NCI-H128 (cell line): ENCODE data around the gene IKZF1.

Experiments used
- DNase-seq: peaks from one replicate; lab custom pipeline; 2025; ENCODE audit not compliant: unreplicated experiment; lab: John Stamatoyannopoulos, UW

IKZF1 gene

GRCh38 chr7:50304129-50304910 is at the start of gene IKZF1:
Gene IKZF1, plus strand, starts transcription at chr7:50304716. Its CDS starts 14,346 bp downstream, at chr7:50319062.
- DNase-seq = no peak

- no peak for DNase-seq
Measured at GRCh38 chr7:50261593-50261992, 42.9 kb upstream of the IKZF1 start.

- no peak for DNase-seq
Measured at GRCh38 chr7:50262446-50262845, 42.1 kb upstream of the IKZF1 start.

- no peak for DNase-seq
Measured at GRCh38 chr7:50262916-50263690, 41.4 kb upstream of the IKZF1 start.

GRCh38 chr7:50264908-50265307 is 39.6 kb upstream of the IKZF1 start:
- no peak for DNase-seq

- DNase-seq = no peak
Measured at GRCh38 chr7:50265968-50266634, 38.4 kb upstream of the IKZF1 start.

- DNase-seq = no peak
Measured at GRCh38 chr7:50266635-50267386, 37.7 kb upstream of the IKZF1 start.

GRCh38 chr7:50267525-50268041 is 36.9 kb upstream of the IKZF1 start:
- no peak for DNase-seq

GRCh38 chr7:50268223-50268622 is 36.3 kb upstream of the IKZF1 start:
- DNase-seq = no peak

- DNase-seq = no peak
Measured at GRCh38 chr7:50268990-50269389, 35.5 kb upstream of the IKZF1 start.

GRCh38 chr7:50270531-50271018 is 33.9 kb upstream of the IKZF1 start:
- no peak for DNase-seq

GRCh38 chr7:50272808-50273207 is 31.7 kb upstream of the IKZF1 start:
- DNase-seq = no peak

GRCh38 chr7:50273301-50273700 is 31.2 kb upstream of the IKZF1 start:
- DNase-seq = no peak

GRCh38 chr7:50273870-50274269 is 30.6 kb upstream of the IKZF1 start:
- no peak for DNase-seq

GRCh38 chr7:50274361-50274760 is 30.2 kb upstream of the IKZF1 start:
- DNase-seq = no peak

- no peak for DNase-seq
Measured at GRCh38 chr7:50275430-50275829, 29.1 kb upstream of the IKZF1 start.

- DNase-seq = no peak
Measured at GRCh38 chr7:50276483-50276882, 28.0 kb upstream of the IKZF1 start.

GRCh38 chr7:50278120-50278519 is 26.4 kb upstream of the IKZF1 start:
- no peak for DNase-seq

- no peak for DNase-seq
Measured at GRCh38 chr7:50281680-50282445, 22.7 kb upstream of the IKZF1 start.
